Medulla oblongata (tissue), 1 donor: ENCODE data around the gene PCNT.
"Not testable (repeated sequence)": the region's sequence is repeated elsewhere in the genome, so short reads cannot be mapped to it uniquely, and the experiment has no call there.

Experiments
- DNase-seq: peaks from one replicate; pipeline ENCODE4 v3.0.0-alpha.2; 2015; ENCODE audit errors: extremely low spot score

The PCNT gene

GRCh38 chr21:46425041-46425440 is 101.1 kb downstream of the PCNT start:
- DNase-seq: no peak

- DNase-seq: no peak
Observed at GRCh38 chr21:46425571-46425970, 101.6 kb downstream of the PCNT start.

GRCh38 chr21:46426313-46427046 is 102.5 kb downstream of the PCNT start:
- no peak for DNase-seq

GRCh38 chr21:46427516-46427915 is 103.6 kb downstream of the PCNT start:
- no peak for DNase-seq

- no peak for DNase-seq
Observed at GRCh38 chr21:46428286-46428685, 104.3 kb downstream of the PCNT start.

- no peak for DNase-seq
Observed at GRCh38 chr21:46428987-46429710, 105.2 kb downstream of the PCNT start.

GRCh38 chr21:46429754-46430681 is 106.1 kb downstream of the PCNT start:
- no peak for DNase-seq

- DNase-seq: no peak
Observed at GRCh38 chr21:46431448-46431847, 107.5 kb downstream of the PCNT start.

- DNase-seq: peak; percentile 75
Observed at GRCh38 chr21:46431884-46432488, 108.0 kb downstream of the PCNT start.

- DNase-seq: not testable (repeated sequence)
Observed at GRCh38 chr21:46433116-46433515, 109.2 kb downstream of the PCNT start.

- no peak for DNase-seq
Observed at GRCh38 chr21:46434322-46434958, 110.5 kb downstream of the PCNT start.

- no peak for DNase-seq
Observed at GRCh38 chr21:46435786-46436227, 111.9 kb downstream of the PCNT start.

GRCh38 chr21:46436621-46437020 is 112.7 kb downstream of the PCNT start:
- no peak for DNase-seq

GRCh38 chr21:46437096-46437498 is 113.1 kb downstream of the PCNT start:
- DNase-seq: no peak

- no peak for DNase-seq
Observed at GRCh38 chr21:46437511-46437910, 113.6 kb downstream of the PCNT start.

- DNase-seq: no peak
Observed at GRCh38 chr21:46438241-46438640, 114.3 kb downstream of the PCNT start.

- no peak for DNase-seq
Observed at GRCh38 chr21:46439906-46440305, 116.0 kb downstream of the PCNT start.

GRCh38 chr21:46441331-46441730 is 117.4 kb downstream of the PCNT start:
- no peak for DNase-seq

- no peak for DNase-seq
Observed at GRCh38 chr21:46441961-46442498, 118.1 kb downstream of the PCNT start.

- peak; percentile 23 for DNase-seq
Observed at GRCh38 chr21:46442938-46443337, 119.0 kb downstream of the PCNT start.

- DNase-seq: no peak
Observed at GRCh38 chr21:46443910-46444309, 120.0 kb downstream of the PCNT start.
